DOHH2 (cell line): ENCODE results near the gene NFIX.

ENCODE experiments used
- H3F3A ChIP-seq: fragments of 200-600 bp; sonication (generic), shearing (Covaris generic); 2 replicates; pipeline ENCODE4 v1.6.0; 2016; ENCODE audit warnings: antibody characterized with exemption, mild to moderate bottlenecking; ENCODE audit not compliant: control insufficient read depth, insufficient read depth
- H3K27ac ChIP-seq: fragments of 200-600 bp; sonication (generic); 2 replicates; pipeline ENCODE4 v1.5.1; 2014; ENCODE audit warnings: low read depth, mild to moderate bottlenecking, low read length, moderate library complexity
- H3K27me3 ChIP-seq: fragments of 200-600 bp; sonication (generic); 2 replicates; pipeline ENCODE4 v1.6.1; 2014; ENCODE audit warnings: mild to moderate bottlenecking, low read length, mixed read lengths; ENCODE audit not compliant: control insufficient read depth
- H3K36me3 ChIP-seq: fragments of 200-600 bp; sonication (generic); 2 replicates; pipeline ENCODE4 v1.6.1; 2014; ENCODE audit warnings: mild to moderate bottlenecking, low read length, moderate library complexity, mixed read lengths; ENCODE audit not compliant: control insufficient read depth
- H3K4me1 ChIP-seq: fragments of 200-600 bp; sonication (generic); 2 replicates; pipeline ENCODE4 v1.6.1; 2014; ENCODE audit warnings: mild to moderate bottlenecking, low read length, mixed read lengths; ENCODE audit not compliant: control insufficient read depth
- H3K4me2 ChIP-seq: fragments of 200-600 bp; sonication (generic); 2 replicates; pipeline ENCODE4 v1.6.0; 2014; ENCODE audit warnings: mild to moderate bottlenecking, low read length, moderate library complexity
- H3K4me3 ChIP-seq: fragments of 200-600 bp; sonication (generic); 2 replicates; pipeline ENCODE4 v1.5.1; 2014; ENCODE audit warnings: mild to moderate bottlenecking, low read length, mixed read lengths
- H3K79me2 ChIP-seq: fragments of 200-600 bp; sonication (generic); 2 replicates; pipeline ENCODE4 v1.6.1; 2014; ENCODE audit warnings: mild to moderate bottlenecking, low read length, mixed read lengths; ENCODE audit not compliant: control insufficient read depth
- H3K9me2 ChIP-seq: fragments of 200-600 bp; sonication (generic); replicated peaks from 2 replicates; pipeline ENCODE4 v1.6.1; 2014; ENCODE audit warnings: mild to moderate bottlenecking, low read length, mixed read lengths; ENCODE audit not compliant: control insufficient read depth
- H3K9me3 ChIP-seq: fragments of 200-600 bp; sonication (generic); 2 replicates; pipeline ENCODE4 v1.6.1; 2014; ENCODE audit warnings: antibody characterized with exemption, low read length, mixed read lengths; ENCODE audit not compliant: control insufficient read depth, insufficient read depth
- H4K20me1 ChIP-seq: fragments of 200-600 bp; sonication (generic); 2 replicates; pipeline ENCODE4 v1.6.0; 2014; ENCODE audit warnings: low read depth, mild to moderate bottlenecking, antibody characterized with exemption, low read length, moderate library complexity; ENCODE audit not compliant: control insufficient read depth, insufficient read depth
- EZH2phosphoT487 ChIP-seq: fragments of 200-600 bp; sonication (generic); IDR thresholded peaks from 2 replicates; pipeline ENCODE4 v1.6.1; 2017; ENCODE audit warnings: borderline replicate concordance, mild to moderate bottlenecking, antibody characterized with exemption, low read length, moderate library complexity, mixed read lengths
- TF ChIP-seq, protein P1 (sequence below): fragments of 200-600 bp; sonication (generic); IDR thresholded peaks from one replicate; pipeline ENCODE4 v1.5.1; 2014; ENCODE audit warnings: antibody characterized with exemption, mild to moderate bottlenecking, low read depth, low read length; ENCODE audit not compliant: poor library complexity, severe bottlenecking

NFIX gene

GRCh38 chr19:13026462-13027370 lies 31.4 kb downstream of the NFIX start:
- no peaks in the 10 kb centered on the region for H3K9me2 ChIP-seq
- TF ChIP-seq, protein P1, sequence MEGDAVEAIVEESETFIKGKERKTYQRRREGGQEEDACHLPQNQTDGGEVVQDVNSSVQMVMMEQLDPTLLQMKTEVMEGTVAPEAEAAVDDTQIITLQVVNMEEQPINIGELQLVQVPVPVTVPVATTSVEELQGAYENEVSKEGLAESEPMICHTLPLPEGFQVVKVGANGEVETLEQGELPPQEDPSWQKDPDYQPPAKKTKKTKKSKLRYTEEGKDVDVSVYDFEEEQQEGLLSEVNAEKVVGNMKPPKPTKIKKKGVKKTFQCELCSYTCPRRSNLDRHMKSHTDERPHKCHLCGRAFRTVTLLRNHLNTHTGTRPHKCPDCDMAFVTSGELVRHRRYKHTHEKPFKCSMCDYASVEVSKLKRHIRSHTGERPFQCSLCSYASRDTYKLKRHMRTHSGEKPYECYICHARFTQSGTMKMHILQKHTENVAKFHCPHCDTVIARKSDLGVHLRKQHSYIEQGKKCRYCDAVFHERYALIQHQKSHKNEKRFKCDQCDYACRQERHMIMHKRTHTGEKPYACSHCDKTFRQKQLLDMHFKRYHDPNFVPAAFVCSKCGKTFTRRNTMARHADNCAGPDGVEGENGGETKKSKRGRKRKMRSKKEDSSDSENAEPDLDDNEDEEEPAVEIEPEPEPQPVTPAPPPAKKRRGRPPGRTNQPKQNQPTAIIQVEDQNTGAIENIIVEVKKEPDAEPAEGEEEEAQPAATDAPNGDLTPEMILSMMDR = no peak
- no peak for TF ChIP-seq EZH2phosphoT487
- H3K36me3 ChIP-seq = no peaks in the 10 kb centered on the region
- no peaks in the 10 kb centered on the region for H3F3A ChIP-seq
- no peaks in the 10 kb centered on the region for H4K20me1 ChIP-seq
- peaks cover 6% of the 10 kb centered on the region; the same call in 1 of the 2 replicates for H3K4me1 ChIP-seq
- H3K4me3 ChIP-seq = no peak overlapping the region
- H3K27ac ChIP-seq = no peak overlapping the region
- H3K27me3 ChIP-seq = peaks cover 62% of the 10 kb centered on the region
- H3K9me3 ChIP-seq = no peaks in the 10 kb centered on the region
- H3K4me2 ChIP-seq = no peak overlapping the region
- no peaks in the 10 kb centered on the region for H3K79me2 ChIP-seq

- TF ChIP-seq EZH2phosphoT487 = no peak
- TF ChIP-seq, protein P1 = no peak
- Histone ChIP-seq H3K36me3 (no peaks in the 10 kb centered on the region), H3K9me3 (no peaks in the 10 kb centered on the region), H3K4me2 (no peak overlapping the region), H3K27me3 (peaks cover 57% of the 10 kb centered on the region), H3K27ac (no peak overlapping the region), H3K9me2 (no peaks in the 10 kb centered on the region), H3K4me3 (no peak overlapping the region), H4K20me1 (no peaks in the 10 kb centered on the region), H3F3A (no peaks in the 10 kb centered on the region), H3K4me1 (peaks cover 6% of the 10 kb centered on the region; the same call in 1 of the 2 replicates), H3K79me2 (no peaks in the 10 kb centered on the region)
Measured at GRCh38 chr19:13027557-13027956, 32.3 kb downstream of the NFIX start.

- Histone ChIP-seq H3K36me3 (no peaks in the 10 kb centered on the region), H3K79me2 (no peaks in the 10 kb centered on the region), H3K27ac (no peak overlapping the region), H3K4me3 (no peak overlapping the region), H3K27me3 (peaks cover 53% of the 10 kb centered on the region), H4K20me1 (no peaks in the 10 kb centered on the region), H3K9me2 (no peaks in the 10 kb centered on the region), H3K4me1 (peaks cover 5% of the 10 kb centered on the region; the same call in 1 of the 2 replicates), H3F3A (no peaks in the 10 kb centered on the region), H3K4me2 (no peak overlapping the region), H3K9me3 (no peaks in the 10 kb centered on the region)
- no peak for TF ChIP-seq EZH2phosphoT487
- TF ChIP-seq, protein P1 = no peak
Measured at GRCh38 chr19:13028027-13028426, 32.8 kb downstream of the NFIX start.
